Neural cell (in vitro differentiated cells): Measurements from ENCODE around the gene S100A13.

Experiments
- EP300 ChIP-seq: fragments of 450-650 bp; conservative IDR thresholded peaks from 2 replicates; pipeline ENCODE4 v1.6.1; 2014; ENCODE audit warnings: antibody characterized with exemption, mild to moderate bottlenecking, moderate library complexity; ENCODE audit not compliant: poor library complexity, severe bottlenecking
- EZH2 ChIP-seq: fragments of 200-600, 300-800 bp; shearing (Covaris generic), sonication (generic); IDR thresholded peaks from 2 replicates; pipeline ENCODE4 v1.6.1; 2014; ENCODE audit warnings: antibody characterized with exemption, low read length, borderline replicate concordance, mild to moderate bottlenecking; ENCODE audit not compliant: insufficient read depth, poor library complexity, severe bottlenecking
- POLR2AphosphoS5 ChIP-seq: IDR thresholded peaks from 2 replicates; pipeline ENCODE4 v1.6.1; 2012
- TAF1 ChIP-seq: IDR thresholded peaks from 2 replicates; pipeline ENCODE4 v1.6.1; 2012; ENCODE audit warnings: low read depth
- TF ChIP-seq, protein P1 (sequence below): fragments of 450-650 bp; IDR thresholded peaks from 2 replicates; pipeline ENCODE4 v1.5.1; 2014; ENCODE audit warnings: antibody characterized with exemption, mild to moderate bottlenecking, moderate library complexity; ENCODE audit not compliant: poor library complexity, severe bottlenecking

- no peak for TF ChIP-seq TAF1
- no peak for TF ChIP-seq EP300
- TF ChIP-seq, protein P1, sequence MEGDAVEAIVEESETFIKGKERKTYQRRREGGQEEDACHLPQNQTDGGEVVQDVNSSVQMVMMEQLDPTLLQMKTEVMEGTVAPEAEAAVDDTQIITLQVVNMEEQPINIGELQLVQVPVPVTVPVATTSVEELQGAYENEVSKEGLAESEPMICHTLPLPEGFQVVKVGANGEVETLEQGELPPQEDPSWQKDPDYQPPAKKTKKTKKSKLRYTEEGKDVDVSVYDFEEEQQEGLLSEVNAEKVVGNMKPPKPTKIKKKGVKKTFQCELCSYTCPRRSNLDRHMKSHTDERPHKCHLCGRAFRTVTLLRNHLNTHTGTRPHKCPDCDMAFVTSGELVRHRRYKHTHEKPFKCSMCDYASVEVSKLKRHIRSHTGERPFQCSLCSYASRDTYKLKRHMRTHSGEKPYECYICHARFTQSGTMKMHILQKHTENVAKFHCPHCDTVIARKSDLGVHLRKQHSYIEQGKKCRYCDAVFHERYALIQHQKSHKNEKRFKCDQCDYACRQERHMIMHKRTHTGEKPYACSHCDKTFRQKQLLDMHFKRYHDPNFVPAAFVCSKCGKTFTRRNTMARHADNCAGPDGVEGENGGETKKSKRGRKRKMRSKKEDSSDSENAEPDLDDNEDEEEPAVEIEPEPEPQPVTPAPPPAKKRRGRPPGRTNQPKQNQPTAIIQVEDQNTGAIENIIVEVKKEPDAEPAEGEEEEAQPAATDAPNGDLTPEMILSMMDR: no peak
- TF ChIP-seq POLR2AphosphoS5: no peak
- TF ChIP-seq EZH2: no peak
Measured at GRCh38 chr1:153673511-153673910, 46.2 kb upstream of the S100A13 start.
